ENCODE measurements around the gene PTPRCAP.
"Not testable (repeated sequence)": the region's sequence is repeated elsewhere in the genome, so short reads cannot be mapped to it uniquely, and the experiment has no call there.

PTPRCAP gene

DNA sequence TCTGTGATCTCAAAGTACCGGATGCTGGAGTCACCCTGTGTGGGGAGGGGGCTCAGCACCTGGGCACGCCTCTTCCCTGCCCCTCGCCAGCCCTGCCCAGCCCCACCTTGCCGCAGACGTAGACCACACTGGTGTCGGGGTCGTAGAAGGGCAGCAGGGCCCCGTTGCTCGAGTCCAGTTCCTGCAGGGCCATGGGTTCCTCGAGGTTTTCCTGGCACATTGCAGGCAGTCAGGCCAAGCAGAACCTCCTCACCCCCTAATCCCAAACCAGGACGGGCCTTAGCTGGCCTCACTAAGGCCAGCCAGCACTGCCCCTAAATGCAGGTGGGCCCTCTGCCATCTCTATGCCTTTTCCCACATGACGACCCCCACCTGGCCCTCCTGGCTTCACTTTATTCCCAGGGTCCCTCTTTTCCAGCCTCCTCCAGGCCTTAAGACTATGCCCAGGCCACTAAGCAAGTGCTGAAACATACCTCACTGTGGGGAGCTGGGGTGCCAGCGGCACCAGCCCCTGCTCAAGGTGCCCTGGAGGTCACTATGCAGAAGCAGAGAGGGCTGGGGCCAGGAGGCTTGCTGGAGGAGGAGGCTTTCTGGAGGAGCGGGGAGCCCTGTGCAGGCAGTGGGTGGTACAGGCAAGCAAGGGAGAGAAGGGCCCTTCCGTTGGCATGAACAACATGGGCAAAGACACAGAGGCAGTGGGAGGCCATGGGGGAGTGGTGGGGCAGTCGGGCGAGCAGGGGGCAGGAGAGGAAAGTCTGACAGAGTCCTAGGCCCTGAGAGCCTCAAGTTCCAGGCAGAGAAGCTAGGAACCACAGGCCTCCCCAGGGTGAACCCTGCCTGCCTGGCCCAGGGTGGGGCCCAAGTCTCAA lies 3.0 kb upstream of the PTPRCAP start:
- DNase-seq = no peak

- peak; percentile 47 for DNase-seq
These were observed 2.1 kb upstream of the PTPRCAP start for GRCh38 chr11:67439321-67440228.

DNA sequence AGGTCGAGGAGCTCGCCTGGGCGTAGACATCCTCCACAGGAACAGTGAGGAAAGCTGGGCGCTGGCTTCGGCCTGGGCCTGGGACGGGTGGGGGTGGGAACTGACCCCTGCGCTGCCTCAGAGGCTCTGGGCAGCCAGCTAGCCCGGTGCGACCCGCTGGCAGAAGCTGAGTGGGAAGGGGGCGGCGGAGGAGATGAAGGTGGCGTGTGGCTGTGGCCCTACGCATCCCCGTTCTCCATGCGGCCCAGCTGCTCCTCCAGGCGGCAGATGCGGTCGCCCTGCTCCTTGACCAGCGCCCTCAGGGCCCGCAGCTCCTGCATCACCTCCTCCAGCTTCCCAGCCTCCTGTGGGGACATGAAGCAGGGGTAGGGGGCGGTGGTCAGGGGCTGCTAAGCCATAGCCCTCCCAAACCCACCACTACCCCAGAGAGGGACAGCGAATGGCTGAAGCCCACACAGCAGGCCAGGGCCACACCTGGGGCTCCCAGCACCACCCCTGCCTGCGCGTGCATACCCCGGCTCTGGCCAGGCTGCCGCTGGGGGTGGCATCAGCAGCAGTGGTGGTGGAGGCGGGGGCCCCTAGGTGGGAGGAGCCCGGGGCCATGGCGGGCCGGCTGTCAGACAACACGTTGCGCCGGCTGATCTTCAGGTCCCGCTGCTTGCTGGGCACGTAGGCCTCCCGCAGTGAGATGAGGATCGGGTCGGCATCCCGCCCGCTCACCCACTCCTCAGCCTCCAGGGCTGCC lies 848 bp upstream of the PTPRCAP start:
- DNase-seq = peak; percentile 80

- no peak for DNase-seq
These were observed 301 bp upstream of the PTPRCAP start for GRCh38 chr11:67437809-67438157.

- DNase-seq = peak; percentile 64
These were observed 912 bp downstream of the PTPRCAP start for GRCh38 chr11:67436459-67437081.

GRCh38 chr11:67435727-67436458 lies 1.6 kb downstream of the PTPRCAP start:
- no peak for DNase-seq

- DNase-seq = peak; percentile 47
These were observed 2.3 kb downstream of the PTPRCAP start for GRCh38 chr11:67435031-67435726.

DNA sequence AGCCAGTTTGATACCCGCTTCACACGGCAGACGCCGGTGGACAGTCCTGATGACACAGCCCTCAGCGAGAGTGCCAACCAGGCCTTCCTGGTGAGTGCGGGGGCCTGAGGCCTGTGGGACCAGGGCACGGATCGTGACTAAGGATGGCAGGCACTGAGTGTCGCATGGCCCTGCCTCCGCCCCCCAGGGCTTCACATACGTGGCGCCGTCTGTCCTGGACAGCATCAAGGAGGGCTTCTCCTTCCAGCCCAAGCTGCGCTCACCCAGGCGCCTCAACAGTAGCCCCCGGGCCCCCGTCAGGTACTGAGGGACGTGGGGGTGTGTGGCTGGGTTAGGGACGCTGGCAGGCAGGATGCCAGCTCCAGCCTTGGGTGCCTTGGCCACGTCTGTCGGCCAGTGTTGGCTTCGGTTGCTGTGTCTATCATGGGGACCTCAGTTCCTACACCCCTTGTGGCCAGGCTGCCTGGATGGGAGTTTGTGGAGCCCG lies 3.0 kb downstream of the PTPRCAP start:
- DNase-seq = peak; percentile 55

DNA sequence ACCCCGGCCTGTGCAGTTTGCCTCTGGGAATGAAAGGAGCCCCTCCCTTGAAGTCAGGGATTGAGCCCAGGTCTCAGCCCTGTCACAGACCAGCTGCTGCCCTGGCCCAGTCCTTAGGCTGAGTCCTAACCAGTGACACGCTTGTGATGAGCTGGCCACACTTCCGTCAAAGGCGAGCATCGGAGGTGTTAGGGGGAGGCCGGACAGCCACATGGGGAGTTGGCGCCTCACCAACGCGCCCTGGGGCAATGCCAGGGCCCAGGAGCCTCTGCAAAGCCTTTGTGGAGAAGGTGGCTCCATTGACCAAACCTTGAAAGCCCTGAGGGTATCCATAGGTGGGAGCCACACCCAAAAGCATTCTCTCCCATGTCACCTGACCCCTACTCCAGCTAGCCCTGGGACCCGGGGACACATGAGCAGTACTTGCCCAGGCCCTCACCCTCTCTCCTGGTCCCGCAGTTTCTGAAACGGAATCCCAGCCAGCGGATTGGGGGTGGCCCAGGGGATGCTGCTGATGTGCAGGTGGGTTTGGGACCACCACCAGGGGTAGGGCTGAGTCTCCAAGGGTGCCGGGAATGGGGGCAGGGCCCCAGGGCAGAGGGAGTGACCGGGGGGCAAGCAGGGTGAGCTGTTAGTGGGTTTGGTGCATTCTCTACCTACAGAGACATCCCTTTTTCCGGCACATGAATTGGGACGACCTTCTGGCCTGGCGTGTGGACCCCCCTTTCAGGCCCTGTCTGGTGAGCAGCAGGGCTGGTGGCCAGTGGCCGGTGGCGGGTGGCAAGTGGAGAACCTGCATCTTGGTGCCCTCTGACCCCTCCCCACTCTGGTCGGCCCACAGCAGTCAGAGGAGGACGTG lies 3.7 kb downstream of the PTPRCAP start:
- DNase-seq = peak; percentile 36

DNA sequence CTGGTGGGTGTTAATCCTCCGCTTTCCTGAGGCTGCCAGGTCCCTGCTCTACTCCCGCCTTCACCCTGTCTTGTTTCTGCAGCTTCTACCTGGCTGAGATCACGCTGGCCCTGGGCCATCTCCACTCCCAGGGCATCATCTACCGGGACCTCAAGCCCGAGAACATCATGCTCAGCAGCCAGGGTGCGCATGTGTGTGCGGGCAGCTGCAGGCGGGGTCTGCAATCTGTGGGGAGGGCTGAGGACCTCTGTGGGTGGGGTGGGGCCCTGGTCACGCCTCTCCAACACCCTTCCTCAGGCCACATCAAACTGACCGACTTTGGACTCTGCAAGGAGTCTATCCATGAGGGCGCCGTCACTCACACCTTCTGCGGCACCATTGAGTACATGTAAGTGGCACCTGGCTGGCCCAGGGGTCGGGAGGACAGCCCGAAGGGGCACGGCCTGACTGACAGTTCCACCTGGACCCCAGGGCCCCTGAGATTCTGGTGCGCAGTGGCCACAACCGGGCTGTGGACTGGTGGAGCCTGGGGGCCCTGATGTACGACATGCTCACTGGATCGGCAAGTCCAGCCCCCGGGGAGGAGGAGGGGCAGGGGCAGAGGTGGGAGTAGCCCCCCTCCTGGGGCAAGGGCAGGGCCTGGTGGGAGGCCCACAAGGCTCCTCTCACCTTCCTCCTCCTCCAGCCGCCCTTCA lies 4.7 kb downstream of the PTPRCAP start:
- no peak for DNase-seq

DNA sequence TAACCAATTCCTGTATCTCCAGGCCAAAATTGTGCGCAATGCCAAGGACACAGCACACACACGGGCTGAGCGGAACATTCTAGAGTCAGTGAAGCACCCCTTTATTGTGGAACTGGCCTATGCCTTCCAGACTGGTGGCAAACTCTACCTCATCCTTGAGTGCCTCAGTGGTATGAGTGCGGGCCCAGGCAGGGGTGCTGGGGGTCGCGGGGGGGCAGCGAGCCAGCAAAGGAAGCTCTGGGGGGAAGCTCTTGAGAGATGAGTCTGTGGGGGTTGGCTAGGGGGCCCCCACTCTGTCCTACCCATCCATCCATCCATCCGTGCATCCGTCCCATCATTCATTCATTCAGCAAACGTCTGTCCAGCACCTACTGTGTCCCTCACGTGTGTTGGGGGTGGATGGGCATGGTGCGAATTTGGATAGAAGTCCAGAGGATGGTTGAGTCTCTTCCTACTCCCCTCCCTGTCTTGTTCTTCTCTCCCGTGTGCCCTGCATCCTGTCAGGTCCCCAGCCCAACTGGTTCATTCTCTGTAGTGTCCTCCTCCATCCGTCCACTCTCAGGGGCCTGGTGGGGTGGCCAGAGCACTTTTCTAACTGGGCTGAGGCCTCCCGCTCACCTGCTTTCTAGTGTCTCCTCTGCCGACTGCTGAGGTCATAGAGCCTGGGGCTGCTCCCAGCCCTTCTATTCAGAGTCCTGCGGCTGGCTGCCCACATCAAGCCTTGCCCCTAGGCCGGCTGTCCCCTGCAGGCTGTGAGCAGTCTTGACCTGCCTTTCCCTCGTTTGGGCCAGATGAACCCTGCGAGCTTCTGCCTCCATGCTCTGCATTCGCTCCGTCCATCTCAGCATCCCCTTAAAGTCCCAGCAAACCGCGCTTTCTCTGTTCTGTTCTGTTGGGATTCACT lies 5.9 kb downstream of the PTPRCAP start:
- no peak for DNase-seq

DNA sequence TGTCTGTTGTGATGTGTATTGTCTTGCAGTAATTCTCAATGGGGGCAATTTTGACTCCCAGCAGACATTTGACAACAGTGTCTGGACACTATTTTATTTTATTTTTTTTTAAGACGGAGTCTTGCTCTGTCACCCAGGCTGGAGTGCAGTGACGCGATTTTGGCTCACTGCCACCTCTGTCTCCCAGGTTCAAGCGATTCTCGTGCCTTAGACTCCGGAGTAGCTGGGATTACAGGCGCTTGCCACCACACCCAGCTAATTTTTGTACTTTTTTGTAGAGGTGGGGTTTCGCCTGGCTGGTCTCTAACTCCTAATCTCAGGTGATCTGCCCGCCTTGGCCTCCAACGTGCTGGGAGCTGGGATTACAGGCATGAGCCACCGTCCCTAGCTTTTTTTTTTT lies 7.8 kb downstream of the PTPRCAP start:
- DNase-seq = no peak

DNA sequence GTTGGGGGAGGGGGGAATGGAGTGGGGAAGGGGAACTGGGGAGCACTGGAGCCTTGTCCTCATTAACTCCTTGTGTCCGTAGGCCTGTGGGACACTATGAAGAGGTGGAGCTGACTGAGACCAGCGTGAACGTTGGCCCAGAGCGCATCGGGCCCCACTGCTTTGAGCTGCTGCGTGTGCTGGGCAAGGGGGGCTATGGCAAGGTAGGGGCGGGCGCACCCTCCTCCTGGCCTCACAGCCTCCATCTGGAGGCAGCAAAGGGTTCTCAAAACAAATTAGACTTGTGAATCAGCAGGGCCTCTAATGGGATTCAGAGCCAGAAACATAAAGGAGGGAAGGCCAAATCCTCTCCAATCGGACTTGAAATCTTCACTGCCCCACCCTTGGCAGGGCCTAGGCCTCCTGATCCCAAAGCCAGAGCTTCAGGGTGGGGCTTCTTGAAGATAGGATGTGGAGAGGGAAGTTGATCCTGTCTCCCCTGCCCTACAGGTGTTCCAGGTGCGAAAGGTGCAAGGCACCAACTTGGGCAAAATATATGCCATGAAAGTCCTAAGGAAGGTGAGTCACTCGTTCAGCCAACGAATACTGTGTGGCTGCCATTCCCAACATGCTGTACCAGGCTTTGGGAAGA lies 8.3 kb downstream of the PTPRCAP start:
- DNase-seq = no peak

GRCh38 chr11:67428052-67429001 lies 9.2 kb downstream of the PTPRCAP start, which contains the start of gene RPS6KB2:
TSS of gene RPS6KB2 (plus strand) at chr11:67428494. CDS start at chr11:67428546, 52 bp downstream.
- peak; percentile 100 for DNase-seq

- DNase-seq = not testable (repeated sequence)
These were observed 10.1 kb downstream of the PTPRCAP start for GRCh38 chr11:67427364-67427859.

- no peak for DNase-seq
These were observed 13.4 kb downstream of the PTPRCAP start for GRCh38 chr11:67423891-67424613.

All from activated T-cell treated with anti-CD3 and anti-CD28 coated beads, Interleukin-2, amount 50 U/mL, for 1 hour (primary cell).